HK-2 (cell line): ENCODE data around the gene UPB1.
"Not testable (repeated sequence)": the region's sequence is repeated elsewhere in the genome, so short reads cannot be mapped to it uniquely, and the experiment has no call there.

Source experiments
- DNase-seq: peaks from one replicate; pipeline ENCODE4 v3.0.0-alpha.2; 2018; ENCODE audit not compliant: unreplicated experiment

The UPB1 gene

GRCh38 chr22:24481641-24482040 lies 13.5 kb upstream of the UPB1 start:
- DNase-seq, result no peak

- DNase-seq, result no peak
Measured at GRCh38 chr22:24482575-24482974, 12.6 kb upstream of the UPB1 start.

- no peak for DNase-seq
Measured at GRCh38 chr22:24482998-24483397, 12.1 kb upstream of the UPB1 start.

- DNase-seq, result no peak
Measured at GRCh38 chr22:24483976-24484545, 11.1 kb upstream of the UPB1 start.

- no peak for DNase-seq
Measured at GRCh38 chr22:24485170-24485569, 10.0 kb upstream of the UPB1 start.

GRCh38 chr22:24485608-24486007 lies 9.5 kb upstream of the UPB1 start:
- DNase-seq, result no peak

GRCh38 chr22:24486501-24486921 lies 8.6 kb upstream of the UPB1 start:
- DNase-seq, result no peak

- no peak for DNase-seq
Measured at GRCh38 chr22:24489011-24489410, 6.1 kb upstream of the UPB1 start.

- not testable (repeated sequence) for DNase-seq
Measured at GRCh38 chr22:24489434-24489833, 5.7 kb upstream of the UPB1 start.

- no peak for DNase-seq
Measured at GRCh38 chr22:24492391-24492790, 2.7 kb upstream of the UPB1 start.

GRCh38 chr22:24494167-24494527 lies 985 bp upstream of the UPB1 start:
- no peak for DNase-seq

GRCh38 chr22:24495365-24495675 lies 188 bp downstream of the UPB1 start:
- no peak for DNase-seq

GRCh38 chr22:24496234-24496633 lies 1.1 kb downstream of the UPB1 start:
- DNase-seq, result no peak

GRCh38 chr22:24496661-24497060 lies 1.5 kb downstream of the UPB1 start:
- no peak for DNase-seq

GRCh38 chr22:24497841-24498258 lies 2.7 kb downstream of the UPB1 start:
- DNase-seq, result no peak

GRCh38 chr22:24498824-24499223 lies 3.7 kb downstream of the UPB1 start:
- DNase-seq, result no peak

GRCh38 chr22:24499706-24500276 lies 4.7 kb downstream of the UPB1 start:
- DNase-seq, result no peak

- no peak for DNase-seq
Measured at GRCh38 chr22:24500277-24500820, 5.2 kb downstream of the UPB1 start.

GRCh38 chr22:24501301-24502005 lies 6.3 kb downstream of the UPB1 start:
- no peak for DNase-seq

- no peak for DNase-seq
Measured at GRCh38 chr22:24502034-24502433, 6.9 kb downstream of the UPB1 start.

GRCh38 chr22:24502541-24502940 lies 7.4 kb downstream of the UPB1 start:
- DNase-seq, result no peak

- DNase-seq, result peak; percentile 52
Measured at GRCh38 chr22:24503137-24503842, 8.2 kb downstream of the UPB1 start.

- DNase-seq, result no peak
Measured at GRCh38 chr22:24503843-24504338, 8.8 kb downstream of the UPB1 start.
